HepG2 (cell line): ENCODE results near the gene USE1. TPM values are rescaled to one million over a fixed set of nuclear protein-coding genes. Genes with fewer than 3 reads are reported as not detected.
A peak's percentile ranks its signal among the peaks of the same experiment; 100 is the strongest.

Experiments used
- EEA1 ChIP-seq: sonication (generic); formaldehyde crosslinking; IDR thresholded peaks from 2 replicates; pipeline ENCODE4 v1.5.1; 2020; ENCODE audit warnings: mild to moderate bottlenecking, missing genetic modification reagents, borderline replicate concordance
- EP300 ChIP-seq, 3 experiments: sonication (generic) in 1 of 3; formaldehyde crosslinking in 1 of 3; IDR thresholded peaks; 2 replicates each; pipeline versions ENCODE4 v1.5.1 to v1.6.1; 2011 to 2020; ENCODE audit warnings: low read depth in 2 of 3, low read length in 2 of 3, borderline replicate concordance in 1 of 3, improper control_type of control experiment in 1 of 3, mild to moderate bottlenecking in 1 of 3, missing genetic modification reagents in 1 of 3, moderate library complexity in 1 of 3
- HMGA1 ChIP-seq: sonication (generic); formaldehyde crosslinking; conservative IDR thresholded peaks from 2 replicates; pipeline ENCODE4 v1.4.0; 2020; ENCODE audit warnings: missing genetic modification reagents
- JUND ChIP-seq: sonication (generic); formaldehyde crosslinking; IDR thresholded peaks from 2 replicates; pipeline ENCODE4 v1.8.0; 2022; ENCODE audit warnings: mild to moderate bottlenecking, missing genetic modification reagents
- NAIF1 ChIP-seq: sonication (generic); formaldehyde crosslinking; IDR thresholded peaks from 2 replicates; pipeline ENCODE4 v1.5.0; 2020; ENCODE audit warnings: mild to moderate bottlenecking, missing genetic modification reagents, borderline replicate concordance
- SALL1 ChIP-seq: sonication (generic); formaldehyde crosslinking; IDR thresholded peaks from 2 replicates; pipeline ENCODE4 v1.8.0; 2022; ENCODE audit warnings: mild to moderate bottlenecking, missing genetic modification reagents
- TFDP1 ChIP-seq: IDR thresholded peaks from 2 replicates; pipeline ENCODE4 v1.6.1; 2016; ENCODE audit warnings: missing compliant biosample characterization, missing genetic modification reagents, borderline replicate concordance
- TOE1 ChIP-seq: sonication (generic); formaldehyde crosslinking; IDR thresholded peaks from 2 replicates; pipeline ENCODE4 v1.4.0; 2020; ENCODE audit warnings: mild to moderate bottlenecking, missing genetic modification reagents
- ZBED4 ChIP-seq: sonication (generic); formaldehyde crosslinking; IDR thresholded peaks from 2 replicates; pipeline ENCODE4 v1.4.0; 2020; ENCODE audit warnings: missing genetic modification reagents, borderline replicate concordance
- ZNF790 ChIP-seq: sonication (generic); formaldehyde crosslinking; IDR thresholded peaks from 2 replicates; pipeline ENCODE4 v1.8.0; 2022; ENCODE audit warnings: missing genetic modification reagents, mild to moderate bottlenecking, borderline replicate concordance
- ZNF850 ChIP-seq: sonication (generic); formaldehyde crosslinking; conservative IDR thresholded peaks from 2 replicates; pipeline ENCODE4 v1.9.0; 2021; ENCODE audit warnings: mild to moderate bottlenecking, missing genetic modification reagents
- polyA plus RNA-seq, 8 experiments: library from polyadenylated mRNA; depleted of rRNA in 3 of 8; stranded (reverse) in 7 of 8; unstranded in 1 of 8; fragments of >200 nt; fragmentation: Illumina TruSeq in 4 of 8; extraction: Trizol in 4 of 8; gene quantifications; 2 replicates each; pipeline versions ENCODE4 v1.2.1 to v1.2.3, GENCODE V29; 2011 to 2016; ENCODE audit warnings: low read depth in 4 of 8, missing spikeins in 1 of 8, mixed read lengths in 1 of 8; ENCODE audit not compliant: insufficient read depth in 1 of 8
- total RNA-seq, 5 experiments: library from RNA; depleted of rRNA; stranded (reverse); fragments of >200 nt; fragmentation: Illumina TruSeq; extraction: Trizol; gene quantifications; 2 replicates each; pipeline ENCODE4 v1.2.3, GENCODE V29; 2016; ENCODE audit warnings: low read depth in 1 of 5
- TF ChIP-seq, protein P1 (sequence below): IDR thresholded peaks from 2 replicates; pipeline ENCODE4 v1.6.1; 2016; ENCODE audit warnings: low read depth, borderline replicate concordance
- TF ChIP-seq, protein P2 (sequence below): sonication (generic); formaldehyde crosslinking; IDR thresholded peaks from 2 replicates; pipeline ENCODE4 v1.8.1; 2023; ENCODE audit warnings: mild to moderate bottlenecking, inconsistent platforms, moderate library complexity, missing genetic modification reagents, borderline replicate concordance
- TF ChIP-seq, protein P3 (sequence below): sonication (generic); formaldehyde crosslinking; IDR thresholded peaks from 2 replicates; pipeline ENCODE4 v1.8.1; 2023; ENCODE audit warnings: mild to moderate bottlenecking, missing genetic modification reagents

Gene USE1
- total and polyA plus RNA-seq, 2 of the 13 experiments (the other 11 are each of a cell fraction or from before 2014, with no cell fraction given) = 9.9 to 17.6 TPM

GRCh38 chr19:17215127-17215971, at the start of gene USE1 (continued):
- TF ChIP-seq, protein P1, sequence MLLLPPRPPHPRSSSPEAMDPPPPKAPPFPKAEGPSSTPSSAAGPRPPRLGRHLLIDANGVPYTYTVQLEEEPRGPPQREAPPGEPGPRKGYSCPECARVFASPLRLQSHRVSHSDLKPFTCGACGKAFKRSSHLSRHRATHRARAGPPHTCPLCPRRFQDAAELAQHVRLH (CRISPR knock-in tag) = peak; percentile 83; the same call in 1 of the 2 replicates
- TF ChIP-seq, protein P2, sequence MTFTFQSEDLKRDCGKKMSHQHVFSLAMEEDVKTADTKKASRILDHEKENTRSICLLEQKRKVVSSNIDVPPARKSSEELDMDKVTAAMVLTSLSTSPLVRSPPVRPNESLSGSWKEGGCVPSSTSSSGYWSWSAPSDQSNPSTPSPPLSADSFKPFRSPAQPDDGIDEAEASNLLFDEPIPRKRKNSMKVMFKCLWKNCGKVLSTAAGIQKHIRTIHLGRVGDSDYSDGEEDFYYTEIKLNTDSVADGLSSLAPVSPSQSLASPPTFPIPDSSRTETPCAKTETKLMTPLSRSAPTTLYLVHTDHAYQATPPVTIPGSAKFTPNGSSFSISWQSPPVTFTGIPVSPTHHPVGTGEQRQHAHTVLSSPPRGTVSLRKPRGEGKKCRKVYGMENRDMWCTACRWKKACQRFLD = no peak
- TF ChIP-seq JUND (CRISPR knock-in tag) = 0 out of 2 replicates have a peak, but pooled peaks have one; percentile 24
- TF ChIP-seq TOE1 (CRISPR knock-in tag) = no peak
- TF ChIP-seq NAIF1 (CRISPR knock-in tag) = no peak
- TF ChIP-seq, protein P3, sequence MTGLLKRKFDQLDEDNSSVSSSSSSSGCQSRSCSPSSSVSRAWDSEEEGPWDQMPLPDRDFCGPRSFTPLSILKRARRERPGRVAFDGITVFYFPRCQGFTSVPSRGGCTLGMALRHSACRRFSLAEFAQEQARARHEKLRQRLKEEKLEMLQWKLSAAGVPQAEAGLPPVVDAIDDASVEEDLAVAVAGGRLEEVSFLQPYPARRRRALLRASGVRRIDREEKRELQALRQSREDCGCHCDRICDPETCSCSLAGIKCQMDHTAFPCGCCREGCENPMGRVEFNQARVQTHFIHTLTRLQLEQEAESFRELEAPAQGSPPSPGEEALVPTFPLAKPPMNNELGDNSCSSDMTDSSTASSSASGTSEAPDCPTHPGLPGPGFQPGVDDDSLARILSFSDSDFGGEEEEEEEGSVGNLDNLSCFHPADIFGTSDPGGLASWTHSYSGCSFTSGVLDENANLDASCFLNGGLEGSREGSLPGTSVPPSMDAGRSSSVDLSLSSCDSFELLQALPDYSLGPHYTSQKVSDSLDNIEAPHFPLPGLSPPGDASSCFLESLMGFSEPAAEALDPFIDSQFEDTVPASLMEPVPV (CRISPR knock-in tag) = peak; percentile 64; the same call in 1 of the 2 replicates
- TF ChIP-seq ZNF850 (CRISPR knock-in tag) = 0 out of 2 replicates have a peak, but pooled peaks have one; percentile 67
- no peak; a peak in 1 of 4 replicates for TF ChIP-seq EP300 (IDR thresholded peaks at IDR 0.05; ENCODE audit: low read depth in 2 of 2, low read length in 2 of 2)
- TF ChIP-seq EP300 (CRISPR knock-in tag; IDR thresholded peaks at IDR 0.05; ENCODE audit: borderline replicate concordance) = no peak
- TF ChIP-seq ZNF790 = 0 out of 2 replicates have a peak, but pooled peaks have one; percentile 34
- TF ChIP-seq EEA1 (CRISPR knock-in tag) = 0 out of 2 replicates have a peak, but pooled peaks have one; percentile 35
- TF ChIP-seq ZBED4 = peak; percentile 63; the same call in 1 of the 2 replicates
- TF ChIP-seq SALL1 (CRISPR knock-in tag) = peak; percentile 74
- TF ChIP-seq HMGA1 (CRISPR knock-in tag) = no peak
- peak; percentile 63; the same call in 1 of the 2 replicates for TF ChIP-seq TFDP1
